GM12878 (cell line): ENCODE measurements around the gene CTR9. TPM values are rescaled to one million over a fixed set of nuclear protein-coding genes. Genes with fewer than 3 reads are reported as not detected.

Experiments used
- ATAC-seq: fragments of 200-7000 bp; cut with Tn5 transposase; 3 replicates; pipeline ENCODE4 v1.9.1; 2020; ENCODE audit warnings: mild to moderate bottlenecking, moderate library complexity
- BruUV-seq: library from RNA; stranded (reverse); fragments of 400-500 nt; replicated peaks from 2 replicates; lab custom pipeline; 2021; lab: Mats Ljungman, UMichigan
- CTCF ChIA-PET: fragments of 300-600 bp; sonication (Branson Sonifier 250); formaldehyde crosslinking; extraction: SDS; loops from one replicate; lab custom pipeline; 2021; ENCODE audit warnings: inconsistent platforms; lab: Yijun Ruan, JAX
- POLR2A ChIA-PET: fragments of 350-600 bp; formaldehyde crosslinking; extraction: SDS; loops from one replicate; lab custom pipeline; 2021; ENCODE audit warnings: inconsistent platforms; lab: Charles Lee
- RAD21 ChIA-PET: fragments of 300-600 bp; sonication (Branson Sonifier 250); formaldehyde crosslinking; loops from one replicate; lab custom pipeline; 2023; ENCODE audit warnings: antibody characterized with exemption; ENCODE audit not compliant: unreplicated experiment; lab: Charles Lee
- SMC1A ChIA-PET: fragments of 300-600 bp; sonication (Branson Sonifier 250); formaldehyde crosslinking; loops from one replicate; lab custom pipeline; 2023; ENCODE audit not compliant: unreplicated experiment, uncharacterized antibody; lab: Charles Lee
- DNase-seq: peaks from one replicate; pipeline ENCODE4 v3.0.0-alpha.2; 2011; ENCODE audit warnings: low read depth, low spot score
- FAIRE-seq: peaks from 3 replicates; lab custom pipeline; 2011; peaks lifted over from hg19 to GRCh38; lab: Jason Lieb, UNC
- H2AFZ ChIP-seq: 2 replicates; pipeline ENCODE4 v1.6.0; 2011; ENCODE audit warnings: low read depth, low read length, control low read depth; ENCODE audit not compliant: control insufficient read depth
- H3K27ac ChIP-seq: 2 replicates; pipeline ENCODE4 v1.5.1; 2011; ENCODE audit warnings: control low read depth; ENCODE audit not compliant: control insufficient read depth, insufficient read depth
- H3K27me3 ChIP-seq, 2 experiments: replicated peaks in 1 of 2; 2 replicates each; pipeline versions ENCODE4 v1.6.0 to v1.6.1; 2011; ENCODE audit warnings: low read length in 1 of 2; ENCODE audit not compliant: control insufficient read depth in 2 of 2, insufficient read depth in 2 of 2
- H3K36me3 ChIP-seq, 2 experiments: 2 replicates each; pipeline ENCODE4 v1.5.1; 2011; ENCODE audit warnings: low read length in 1 of 2; ENCODE audit not compliant: control insufficient read depth in 2 of 2, insufficient read depth in 2 of 2
- H3K4me1 ChIP-seq: 2 replicates; pipeline ENCODE4 v1.6.1; 2011; ENCODE audit warnings: mild to moderate bottlenecking, low read length, moderate library complexity, mixed read lengths; ENCODE audit not compliant: control insufficient read depth, insufficient read depth
- H3K4me2 ChIP-seq: 2 replicates; pipeline ENCODE4 v1.6.0; 2011; ENCODE audit warnings: control low read depth; ENCODE audit not compliant: control insufficient read depth, insufficient read depth
- H3K4me3 ChIP-seq: fragments of 200-600 bp; sonication (generic); 2 replicates; pipeline ENCODE4 v1.5.1; 2016
- H3K79me2 ChIP-seq: 2 replicates; pipeline ENCODE4 v1.6.0; 2011; ENCODE audit warnings: low read length; ENCODE audit not compliant: control insufficient read depth, insufficient read depth
- H3K9ac ChIP-seq: 2 replicates; pipeline ENCODE4 v1.8.0; 2011; ENCODE audit warnings: low read length, control low read depth, mixed read lengths; ENCODE audit not compliant: control insufficient read depth, insufficient read depth
- H3K9me3 ChIP-seq: replicated peaks from 3 replicates; pipeline ENCODE4 v1.5.1; 2011; ENCODE audit warnings: mild to moderate bottlenecking, low read length; ENCODE audit not compliant: control insufficient read depth, insufficient read depth
- H4K20me1 ChIP-seq: 2 replicates; pipeline ENCODE4 v1.6.0; 2011; ENCODE audit not compliant: control insufficient read depth, insufficient read depth
- ASH2L ChIP-seq: fragments of 300-600, 200-600 bp; sonication (generic); IDR thresholded peaks from 2 replicates; pipeline ENCODE4 v1.6.1; 2017; ENCODE audit warnings: low read depth, mild to moderate bottlenecking, borderline replicate concordance
- ATF7 ChIP-seq: fragments of 450-650 bp; IDR thresholded peaks from 2 replicates; pipeline ENCODE4 v1.6.1; 2016; ENCODE audit warnings: low read depth, mild to moderate bottlenecking
- CBX3 ChIP-seq: fragments of 200-600 bp; sonication (generic); IDR thresholded peaks from 2 replicates; pipeline ENCODE4 v1.6.1; 2016; ENCODE audit warnings: low read depth, borderline replicate concordance
- CHD2 ChIP-seq: IDR thresholded peaks from 2 replicates; pipeline ENCODE4 v1.6.1; 2011; ENCODE audit warnings: low read depth, low read length, improper control_type of control experiment, borderline replicate concordance
- CREB1 ChIP-seq: IDR thresholded peaks from 2 replicates; pipeline ENCODE4 v1.6.1; 2012; ENCODE audit warnings: low read depth, mild to moderate bottlenecking, inconsistent platforms
- CTCF ChIP-seq, 3 experiments: IDR thresholded peaks in 2 of 3; conservative IDR thresholded peaks in 1 of 3; 2 replicates each; pipeline ENCODE4 v1.5.1; 2011; ENCODE audit warnings: low read depth in 3 of 3, low read length in 3 of 3, mild to moderate bottlenecking in 3 of 3, control low read depth in 2 of 3, moderate library complexity in 2 of 3, inconsistent platforms in 1 of 3, mixed read lengths in 1 of 3; ENCODE audit not compliant: control insufficient read depth in 2 of 3, insufficient read depth in 1 of 3; ENCODE audit errors: extremely low read depth in 1 of 3
- EED ChIP-seq: sonication (generic); IDR thresholded peaks from 2 replicates; pipeline ENCODE4 v1.6.1; 2016; ENCODE audit warnings: antibody characterized with exemption, low read depth
- EGR1 ChIP-seq, 2 experiments: IDR thresholded peaks; 1 replicate in 1 of 2; 2 replicates in 1 of 2; pipeline ENCODE4 v1.6.1; 2011 to 2012; ENCODE audit warnings: low read depth in 2 of 2, low read length in 2 of 2, borderline replicate concordance in 1 of 2, mild to moderate bottlenecking in 1 of 2, moderate library complexity in 1 of 2
- HDGF ChIP-seq: fragments of 450-650 bp; IDR thresholded peaks from 2 replicates; pipeline ENCODE4 v1.6.1; 2016; ENCODE audit warnings: antibody characterized with exemption
- IKZF2 ChIP-seq, 2 experiments: fragments of 450-650 bp; IDR thresholded peaks; 2 replicates each; pipeline ENCODE4 v1.6.1; 2017; ENCODE audit warnings: mild to moderate bottlenecking in 2 of 2, moderate library complexity in 2 of 2
- JUND ChIP-seq: IDR thresholded peaks from 2 replicates; pipeline ENCODE4 v1.6.1; 2012; ENCODE audit warnings: low read depth, mild to moderate bottlenecking, low read length, improper control_type of control experiment, moderate library complexity
- KDM1A ChIP-seq: fragments of 200-600 bp; sonication (generic); IDR thresholded peaks from 2 replicates; pipeline ENCODE4 v1.6.1; 2016; ENCODE audit warnings: borderline replicate concordance
- KLF5 ChIP-seq: fragments of 450-650 bp; IDR thresholded peaks from 2 replicates; pipeline ENCODE4 v1.6.1; 2014; ENCODE audit warnings: mild to moderate bottlenecking; ENCODE audit not compliant: partially characterized antibody
- MEF2B ChIP-seq: fragments of 450-650 bp; IDR thresholded peaks from 2 replicates; pipeline ENCODE4 v1.6.1; 2018; ENCODE audit warnings: mild to moderate bottlenecking, moderate library complexity; ENCODE audit not compliant: partially characterized antibody, poor library complexity, severe bottlenecking
- MTA3 ChIP-seq: IDR thresholded peaks from 2 replicates; pipeline ENCODE4 v1.6.1; 2012; ENCODE audit warnings: low read length, inconsistent platforms, borderline replicate concordance
- NBN ChIP-seq: fragments of 450-650 bp; IDR thresholded peaks from 2 replicates; pipeline ENCODE4 v1.6.1; 2016
- POLR2A ChIP-seq: IDR thresholded peaks from 2 replicates; pipeline ENCODE4 v1.6.1; 2011; ENCODE audit warnings: low read depth, mild to moderate bottlenecking, low read length
- POLR2AphosphoS5 ChIP-seq: IDR thresholded peaks from 2 replicates; pipeline ENCODE4 v1.6.1; 2011; ENCODE audit warnings: mild to moderate bottlenecking, low read length, inconsistent platforms
- POU2F2 ChIP-seq: IDR thresholded peaks from 3 replicates; pipeline ENCODE4 v1.6.1; 2011; ENCODE audit warnings: low read depth, mild to moderate bottlenecking, low read length, borderline replicate concordance
- SMAD1 ChIP-seq: fragments of 450-650 bp; IDR thresholded peaks from 2 replicates; pipeline ENCODE4 v1.6.1; 2018; ENCODE audit warnings: mild to moderate bottlenecking, low read depth; ENCODE audit not compliant: partially characterized antibody
- SREBF1 ChIP-seq: IDR thresholded peaks from 2 replicates; pipeline ENCODE4 v1.6.1; 2012; ENCODE audit warnings: mild to moderate bottlenecking, low read length
- STAT1 ChIP-seq: fragments of 450-650 bp; conservative IDR thresholded peaks from 2 replicates; pipeline ENCODE4 v1.6.1; 2014; ENCODE audit warnings: antibody characterized with exemption, mild to moderate bottlenecking
- ZZZ3 ChIP-seq: IDR thresholded peaks from 2 replicates; pipeline ENCODE4 v1.6.1; 2011; ENCODE audit warnings: low read depth; ENCODE audit not compliant: control insufficient read depth, insufficient read length
- WGBS: methylation state at CpG from one replicate; pipeline ENCODE4 v1.1.6; 2016; ENCODE audit warnings: low lambda C conversion rate; ENCODE audit not compliant: insufficient replicate concordance, insufficient coverage; ENCODE audit errors: missing lambda C conversion rate; 5-methylcytosine and 5-hydroxymethylcytosine counted together
- in situ Hi-C: fragments of 300-500 bp; cut with MboI; formaldehyde crosslinking; loops from 9 replicates; pipeline ENCODE4 v1.14.3; 2018; ENCODE audit warnings: mixed read lengths
- intact Hi-C: fragments of 100-400 bp; cut with micrococcal nuclease; formaldehyde crosslinking; loops from one replicate; pipeline ENCODE4 v1.14.2; 2022; ENCODE audit not compliant: unreplicated experiment
- polyA plus RNA-seq, 11 experiments: library from polyadenylated mRNA; depleted of rRNA in 4 of 11; unstranded in 6 of 11; stranded (reverse) in 5 of 11; fragments of >200 nt; fragmentation: Nextera tagmentation in 4 of 11; fragmentation: Illumina TruSeq in 1 of 11; extraction: Ambion mirVana in 4 of 11; extraction: Trizol in 1 of 11; gene quantifications; 1 replicate in 1 of 11; 2 replicates in 10 of 11; pipeline versions ENCODE4 v1.2.1 to v1.2.3, GENCODE V29; 2011 to 2016; ENCODE audit warnings: inconsistent platforms in 2 of 11, missing spikeins in 2 of 11, low read depth in 1 of 11
- total RNA-seq, 4 experiments: library from RNA; depleted of rRNA in 3 of 4; stranded (reverse); fragments of >200 nt in 3 of 4; fragmentation: Illumina TruSeq in 1 of 4; extraction: Trizol in 1 of 4; gene quantifications; 2 replicates each; pipeline versions ENCODE4 v1.2.1 to v1.2.3, GENCODE V29; 2013 to 2021

The CTR9 gene
- total and polyA plus RNA-seq, 10 of the 15 experiments (the other 5 are each of a cell fraction or from before 2014, with no cell fraction given) = 13.9 to 54.9 (median 28.9) TPM

GRCh38 chr11:10807493-10808234 lies 56.6 kb downstream of the CTR9 start:
- Histone ChIP-seq H3K27ac (peak overlapping the region; percentile 98), H3K4me1 (peaks cover 10% of the 10 kb centered on the region; the same call in 1 of the 2 replicates), H3K9me3 (no peaks in the 10 kb centered on the region), H2AFZ (no peak overlapping the region), H3K36me3 (peaks cover 9 to 33% of the 10 kb centered on the region in 2 experiments), H3K9ac (peak overlapping the region; percentile 98), H3K4me2 (peak overlapping the region; percentile 75; the same call in 1 of the 2 replicates), H4K20me1 (no peaks in the 10 kb centered on the region), H3K27me3 (no peaks in the 10 kb centered on the region), H3K79me2 (peaks cover 48% of the 10 kb centered on the region), H3K4me3 (peak overlapping the region; percentile 70)
- ChIA-PET SMC1A (interaction anchor here (0.6 to 4.2 kb wide), 6 partner anchors 11 to 53 kb away, joined by 3 to 31 read pairs (median 3); partner anchors contain the start of gene ZBED5), POLR2A (interaction anchor here (0.8 to 4.3 kb wide), 7 partner anchors 9 to 50 kb away, joined by 3 to 87 read pairs (median 11); partner anchors contain the start of gene ZBED5), RAD21 (interaction anchor here (0.8 to 3.2 kb wide), 4 partner anchors 9 to 49 kb away, joined by 3 to 20 read pairs (median 10); no protein-coding TSS in a partner anchor), CTCF (interaction anchor here (0.6 to 3.1 kb wide), 5 partner anchors 11 to 1084 kb away, joined by 3 to 24 read pairs (median 4); partner anchors contain the start of gene ZBED5)
- peak; percentile 18 for ATAC-seq
- DNase-seq = no peak
- no TSS peak for BruUV-seq
- intact Hi-C loops = loop anchor here (5.0 kb wide), 2 partner anchors 55 to 1035 kb away; partner anchors contain the start of genes CTR9 and USP47
- FAIRE-seq = no peak
- in situ Hi-C loops = no loop called here
- under 1% methylated on average over 39 of the region's 39 CpGs for WGBS
- peak; percentile 15 to 42; a peak in 1 of 4 replicates for TF ChIP-seq IKZF2 (IDR thresholded peaks at IDR 0.05)
- no peak for TF ChIP-seq KDM1A
- no peak for TF ChIP-seq HDGF
- 0 out of 2 replicates have a peak, but pooled peaks have one; percentile 18 for TF ChIP-seq CHD2
- no peak for TF ChIP-seq SMAD1
- no peak for TF ChIP-seq CTCF (IDR thresholded peaks at IDR 0.05 in 2 of 3, conservative IDR thresholded peaks at IDR 0.05 in 1 of 3; ENCODE audit: control insufficient read depth in 2 of 3, extremely low read depth in 1 of 3, insufficient read depth in 1 of 3, low read depth in 3 of 3, low read length in 3 of 3)
- peak; percentile 11 for TF ChIP-seq POLR2A
- TF ChIP-seq CREB1 = no peak
- no peak for TF ChIP-seq ATF7
- TF ChIP-seq JUND = no peak
- no peak for TF ChIP-seq ASH2L
- TF ChIP-seq EGR1 (IDR thresholded peaks at IDR 0.05; ENCODE audit: borderline replicate concordance in 1 of 2, low read depth in 2 of 2, low read length in 2 of 2) = peak in 1 of 2 experiments; percentile 48; a peak in 1 of 3 replicates
- no peak for TF ChIP-seq CBX3
- no peak for TF ChIP-seq MTA3
- peak; percentile 51 for TF ChIP-seq POLR2AphosphoS5
- peak; percentile 11; the same call in 1 of the 3 replicates for TF ChIP-seq POU2F2
- no peak for TF ChIP-seq SREBF1
- TF ChIP-seq MEF2B = peak; percentile 54
- TF ChIP-seq EED = peak; percentile 47
- 0 out of 2 replicates have a peak, but pooled peaks have one; percentile 23 for TF ChIP-seq NBN
- TF ChIP-seq ZZZ3 = no peak
- TF ChIP-seq STAT1 = no peak
- no peak for TF ChIP-seq KLF5
